ENCODE results near the gene NCKAP5L. TPM values are rescaled to one million over a fixed set of nuclear protein-coding genes. Genes with fewer than 3 reads are reported as not detected.

NCKAP5L gene
- total and polyA plus RNA-seq, 9 of the 15 experiments (the other 6 are each of a cell fraction or from before 2014, with no cell fraction given): 0.01 to 14.4 (median 3.7) TPM

DNA sequence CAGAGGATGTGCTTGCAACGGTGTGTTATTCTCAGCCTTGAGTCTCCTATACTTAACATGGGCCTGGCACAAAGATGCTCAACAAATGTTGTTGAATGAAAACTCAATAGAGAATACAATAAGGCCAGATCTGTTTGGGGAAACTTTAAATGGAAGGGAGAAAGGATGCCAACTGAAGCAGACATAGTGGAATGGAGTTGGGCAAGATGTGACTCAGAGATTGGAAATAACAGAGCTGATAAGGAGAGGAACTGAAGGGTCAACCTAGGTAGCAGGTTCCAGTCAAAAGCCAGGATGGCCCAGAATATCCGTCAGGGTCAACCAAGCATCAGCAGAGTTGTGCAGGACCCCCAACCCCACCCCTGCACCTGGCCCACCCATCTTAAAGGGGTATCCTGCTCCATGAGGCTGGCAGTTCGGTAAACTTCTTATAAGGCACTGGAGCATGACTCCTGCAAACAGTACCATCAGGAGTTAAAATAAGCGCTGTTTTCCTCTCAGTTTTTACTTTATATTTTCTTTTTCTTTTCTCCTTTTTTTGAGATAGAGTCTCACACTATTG lies 15.7 kb upstream of the NCKAP5L start:
- Histone ChIP-seq H3K9me3 (replicated peaks; ENCODE audit: control insufficient read depth, insufficient read depth, low read depth, low read length) (no peaks in the 10 kb centered on the region), H3K9me1 (ENCODE audit: control insufficient read depth, insufficient read depth, low read length) (no peaks in the 10 kb centered on the region), H3K36me3 (ENCODE audit: control insufficient read depth, insufficient read depth, low read length) (peaks cover 3% of the 10 kb centered on the region; the same call in 1 of the 3 replicates), H4K20me1 (replicated peaks; ENCODE audit: control insufficient read depth, insufficient read depth, low read length) (no peaks in the 10 kb centered on the region), H3K27me3 (ENCODE audit: control insufficient read depth in 2 of 2, insufficient read depth in 2 of 2, low read length in 2 of 2) (peaks cover 3 to 4% of the 10 kb centered on the region in 2 experiments; a peak in 3 of 5 replicates), H2AFZ (ENCODE audit: low read depth, low read length) (peak overlapping the region; percentile 93), H3K4me1 (replicated peaks in 1 of 2; ENCODE audit: control insufficient read depth in 2 of 2, insufficient read depth in 2 of 2, low read length in 2 of 2) (peaks cover 16 to 17% of the 10 kb centered on the region in 2 experiments), H3K79me2 (ENCODE audit: control insufficient read depth, insufficient read depth, low read length) (peaks cover 23% of the 10 kb centered on the region), H3K4me2 (ENCODE audit: insufficient read depth, low read length) (peak overlapping the region; percentile 93), H3K9ac (ENCODE audit: insufficient read depth in 1 of 2, low read depth in 2 of 2, low read length in 2 of 2) (no peak overlapping the region), H3K27ac (ENCODE audit: extremely low read depth, low read depth, low read length) (no peak overlapping the region), H3K4me3 (no peak overlapping the region)
- ChIA-PET CTCF (ENCODE audit: low intra/inter-chr PET ratio) (no interaction called here), POLR2A (interaction anchor here (1.2 to 2.5 kb wide), 3 partner anchors 8 to 15 kb away, joined by 6 to 14 read pairs (median 8); partner anchors contain the start of gene NCKAP5L)
- 80% methylated on average over 3 of the region's 4 CpGs for WGBS (ENCODE audit: insufficient coverage, low coverage, missing lambda C conversion rate)
- BruUV-seq (replicated peaks): no TSS peak
- in situ Hi-C loops (cut with MboI): no loop called here
- FAIRE-seq: peak; percentile 11
- intact Hi-C loops (cut with micrococcal nuclease): no loop called here
- DNase-seq (ENCODE audit: extremely low read depth in 1 of 4, low spot score in 3 of 4): no peak
- no peak for ATAC-seq
- TF ChIP-seq RBM25 (IDR thresholded peaks at IDR 0.05; ENCODE audit: low read depth, low read length, severe bottlenecking) (no peak), JUND (IDR thresholded peaks at IDR 0.05; ENCODE audit: borderline replicate concordance, low read depth, low read length) (peak; percentile 38; the same call in 1 of the 2 replicates), JUND (tag; IDR thresholded peaks at IDR 0.05; ENCODE audit: borderline replicate concordance, low read depth, low read length) (peak; percentile 17; the same call in 1 of the 3 replicates), FOSL1 (tag; conservative IDR thresholded peaks at IDR 0.05) (peak; percentile 53)

DNA sequence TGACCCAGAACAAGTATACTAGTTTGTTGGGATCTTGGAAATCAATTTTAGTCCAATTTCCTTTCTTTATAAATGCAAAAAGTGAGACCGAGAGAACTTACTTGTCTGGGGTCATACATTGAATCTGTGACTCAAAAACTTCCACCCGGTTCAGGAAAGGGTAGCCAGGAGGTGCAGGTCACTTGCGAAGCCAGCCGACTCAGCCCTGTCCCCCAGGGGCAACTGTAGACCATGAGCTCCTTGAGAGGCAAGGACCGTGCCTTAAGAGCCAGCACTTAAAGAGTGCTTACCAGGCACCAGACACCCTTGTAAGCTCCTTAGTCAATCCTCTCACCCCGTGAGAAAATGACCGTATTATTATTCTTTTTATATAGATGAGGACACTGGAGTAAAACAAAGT lies 15.2 kb upstream of the NCKAP5L start:
- H3K9ac ChIP-seq (ENCODE audit: insufficient read depth in 1 of 2, low read depth in 2 of 2, low read length in 2 of 2): peak overlapping the region; percentile 37 to 85; a peak in 3 of 4 replicates
- no peak for TF ChIP-seq ZNF778 (CRISPR knock-in tag; IDR thresholded peaks at IDR 0.05)
- no peak for TF ChIP-seq ESRRA (IDR thresholded peaks at IDR 0.05; ENCODE audit: borderline replicate concordance, low read depth)
- no peak for TF ChIP-seq CTBP1 (IDR thresholded peaks at IDR 0.05; ENCODE audit: borderline replicate concordance)
- TF ChIP-seq ADNP (tag; IDR thresholded peaks at IDR 0.05): no peak
- TF ChIP-seq HNRNPUL1 (IDR thresholded peaks at IDR 0.05; ENCODE audit: low read length): no peak
- no peak for TF ChIP-seq TAF15 (IDR thresholded peaks at IDR 0.05; ENCODE audit: low read depth, low read length)
- TF ChIP-seq FOSL1 (tag; conservative IDR thresholded peaks at IDR 0.05): no peak; the same call in 1 of the 2 replicates
- TF ChIP-seq ZNF253 (CRISPR knock-in tag; conservative IDR thresholded peaks at IDR 0.05): no peak
- TF ChIP-seq SREBF1 (IDR thresholded peaks at IDR 0.05; ENCODE audit: borderline replicate concordance, low read depth, low read length): no peak

More for the DNA sequence above, 15.2 kb upstream of the NCKAP5L start:
- Histone ChIP-seq H3K4me3 (peak overlapping the region; percentile 71), H3K4me2 (ENCODE audit: insufficient read depth, low read length) (peak overlapping the region; percentile 93), H3K27me3 (ENCODE audit: control insufficient read depth in 2 of 2, insufficient read depth in 2 of 2, low read length in 2 of 2) (peaks cover 0 to 4% of the 10 kb centered on the region in 2 experiments; a peak in 2 of 5 replicates), H3K36me3 (ENCODE audit: control insufficient read depth, insufficient read depth, low read length) (peaks cover 6% of the 10 kb centered on the region; the same call in 1 of the 3 replicates), H3K27ac (ENCODE audit: extremely low read depth, low read depth, low read length) (peak overlapping the region; percentile 82), H4K20me1 (replicated peaks; ENCODE audit: control insufficient read depth, insufficient read depth, low read length) (no peaks in the 10 kb centered on the region), H3K79me2 (ENCODE audit: control insufficient read depth, insufficient read depth, low read length) (peaks cover 23% of the 10 kb centered on the region), H3K4me1 (replicated peaks in 1 of 2; ENCODE audit: control insufficient read depth in 2 of 2, insufficient read depth in 2 of 2, low read length in 2 of 2) (peaks cover 16 to 17% of the 10 kb centered on the region in 2 experiments), H3K9me1 (ENCODE audit: control insufficient read depth, insufficient read depth, low read length) (no peaks in the 10 kb centered on the region), H2AFZ (ENCODE audit: low read depth, low read length) (peak overlapping the region; percentile 93), H3K9me3 (replicated peaks; ENCODE audit: control insufficient read depth, insufficient read depth, low read depth, low read length) (no peaks in the 10 kb centered on the region)
- DNase-seq (ENCODE audit: extremely low read depth in 1 of 4, low spot score in 3 of 4) (no peak), FAIRE-seq (peak; percentile 35), ATAC-seq (no peak)
- intact Hi-C loops (cut with micrococcal nuclease): no loop called here
- TSS peak; percentile 91 for BruUV-seq (replicated peaks)
- CTCF ChIA-PET (ENCODE audit: low intra/inter-chr PET ratio): no interaction called here
- in situ Hi-C loops (cut with MboI): no loop called here
- WGBS (ENCODE audit: insufficient coverage, low coverage, missing lambda C conversion rate): 56% methylated on average over 7 of the region's 7 CpGs
- POLR2A ChIA-PET: interaction anchor here (0.5 to 2.5 kb wide), 10 partner anchors 8 to 568 kb away, joined by 3 to 14 read pairs (median 4); partner anchors contain the start of gene NCKAP5L

All from K562 (cell line).